NCI-H510A treated with DMSO at 0.1 percent for 48 hours (cell line): Measurements from ENCODE around the gene PIPOX.

ENCODE experiments used
- DNase-seq: peaks from one replicate; lab custom pipeline; 2025; lab: John Stamatoyannopoulos, UW

The PIPOX gene

DNA sequence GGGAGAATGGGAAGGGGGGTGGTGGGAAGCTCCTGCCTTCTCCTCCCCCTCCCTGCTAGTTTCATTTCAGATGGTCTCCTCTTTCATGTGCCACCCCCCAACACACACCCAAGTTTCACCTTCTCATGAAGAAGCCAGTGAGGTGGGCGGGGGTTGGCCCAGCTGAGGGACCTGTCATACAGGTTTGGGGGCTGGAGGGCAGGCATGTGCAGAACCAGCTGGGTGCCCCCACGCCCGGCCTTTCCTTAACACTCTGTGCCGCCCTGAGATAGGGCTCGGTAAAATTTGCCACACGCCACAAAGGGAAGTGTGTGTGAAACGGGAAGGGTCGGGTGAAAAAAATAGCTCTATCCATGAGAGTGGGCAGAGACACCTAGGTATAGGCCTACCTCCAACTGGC is 57.4 kb downstream of the PIPOX start:
- DNase-seq, result no peak

DNA sequence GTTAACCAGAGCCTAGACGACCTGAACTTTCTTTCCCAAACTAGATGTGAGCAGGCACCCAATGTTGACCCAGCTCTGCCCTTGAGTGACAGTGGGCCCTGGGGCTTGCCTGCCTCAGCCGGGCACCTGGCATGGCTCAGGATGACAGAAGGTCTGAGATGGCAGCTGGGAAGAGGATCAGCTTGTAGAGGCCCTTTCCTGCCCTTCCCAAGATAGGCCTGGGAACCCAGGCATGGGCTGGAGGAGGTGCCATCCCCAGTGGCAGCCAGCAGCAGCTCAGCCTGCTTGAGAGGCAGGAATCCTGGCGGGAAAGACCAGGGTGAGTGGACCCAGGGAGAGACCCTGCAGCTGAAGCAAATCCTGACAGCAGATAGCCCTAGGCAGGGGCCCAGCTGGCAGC is 59.1 kb downstream of the PIPOX start:
- DNase-seq, result no peak

DNA sequence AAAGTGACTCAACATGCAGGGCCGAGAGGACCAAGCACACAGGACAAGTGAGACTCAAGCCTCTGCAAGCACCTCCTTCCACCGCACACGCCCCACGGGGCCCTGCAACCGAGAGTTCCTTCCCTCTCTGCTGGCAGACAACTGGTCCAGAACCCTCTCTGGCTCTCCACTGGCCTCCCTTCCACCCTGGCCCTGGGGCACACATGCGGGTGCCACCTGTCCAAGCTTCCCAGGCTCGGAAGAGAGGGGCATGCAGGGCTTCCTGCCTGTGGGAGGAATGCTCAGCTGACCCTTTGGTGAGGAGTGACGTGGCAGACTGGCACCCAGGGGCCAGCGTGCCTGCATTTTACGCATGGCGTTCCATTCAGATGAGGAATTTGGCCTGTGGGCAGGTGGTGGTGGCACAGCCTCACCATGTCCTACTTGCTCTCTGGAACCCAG is 59.8 kb downstream of the PIPOX start:
- no peak for DNase-seq

DNA sequence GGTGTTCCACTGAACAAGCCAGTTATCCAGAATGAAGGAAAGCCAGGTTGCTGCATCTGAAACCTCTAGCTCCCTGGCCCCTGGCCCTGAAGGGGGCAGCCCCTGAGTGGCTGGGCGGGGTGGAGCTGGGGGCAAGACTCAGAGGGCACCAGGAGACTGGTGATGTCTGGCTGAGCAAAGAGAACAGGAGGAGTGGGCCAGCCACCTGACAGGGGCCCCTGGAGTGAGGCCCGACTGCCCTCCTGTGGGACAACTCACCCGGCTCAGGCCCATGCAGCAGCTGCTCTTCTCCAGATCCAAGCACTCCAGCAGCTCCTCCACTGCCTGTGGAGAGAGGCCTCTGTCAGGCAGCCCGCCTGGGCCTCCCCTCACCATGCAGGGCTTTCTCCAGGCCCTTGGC is 60.4 kb downstream of the PIPOX start:
- DNase-seq, result no peak
